A549 (cell line): ENCODE data around the gene MINDY3.

Source experiments
- CEBPB ChIP-seq, 2 experiments: fragments of >200 bp in 1 of 2; sonication (Bioruptor Twin) in 1 of 2; formaldehyde crosslinking in 1 of 2; IDR thresholded peaks; 2 replicates each; pipeline ENCODE4 v1.6.1; 2012 to 2016
- CHD2 ChIP-seq: fragments of 150-350 bp; IDR thresholded peaks from 2 replicates; pipeline ENCODE4 v1.6.1; 2014; ENCODE audit warnings: low read length; ENCODE audit not compliant: partially characterized antibody
- JUNB ChIP-seq: fragments of >200 bp; sonication (Bioruptor Twin); formaldehyde crosslinking; IDR thresholded peaks from 2 replicates; pipeline ENCODE4 v1.6.1; 2016
- POLR2AphosphoS2 ChIP-seq: conservative IDR thresholded peaks from 2 replicates; pipeline ENCODE4 v1.6.1; 2012; ENCODE audit warnings: low read length, improper control_type of control experiment, inconsistent platforms
- RAD21 ChIP-seq, 2 experiments: fragments of >200 bp in 1 of 2; sonication (Bioruptor Twin) in 1 of 2; formaldehyde crosslinking in 1 of 2; IDR thresholded peaks in 1 of 2; conservative IDR thresholded peaks in 1 of 2; 2 replicates in 1 of 2; 3 replicates in 1 of 2; pipeline ENCODE4 v1.6.1; 2012 to 2018; ENCODE audit warnings: inconsistent platforms in 1 of 2
- RCOR1 ChIP-seq: fragments of 150-350 bp; IDR thresholded peaks from 2 replicates; pipeline ENCODE4 v1.6.1; 2014; ENCODE audit warnings: antibody characterized with exemption, low read length, low read depth
- TF ChIP-seq, protein P1 (sequence below): fragments of >200 bp; sonication (Bioruptor Twin); formaldehyde crosslinking; IDR thresholded peaks from 3 replicates; pipeline ENCODE4 v1.5.1; 2016
- TF ChIP-seq, protein P2 (sequence below): fragments of 200-600 bp; sonication (generic); IDR thresholded peaks from 2 replicates; pipeline ENCODE4 v1.6.1; 2016; ENCODE audit warnings: antibody characterized with exemption, mild to moderate bottlenecking, moderate library complexity
- TF ChIP-seq, protein P3 (sequence below): fragments of 150-350 bp; IDR thresholded peaks from 2 replicates; pipeline ENCODE4 v1.6.1; 2014; ENCODE audit warnings: low read depth, mild to moderate bottlenecking, low read length
- TF ChIP-seq, protein P4 (sequence below): IDR thresholded peaks from 2 replicates; pipeline ENCODE4 v1.6.1; 2012

DNA sequence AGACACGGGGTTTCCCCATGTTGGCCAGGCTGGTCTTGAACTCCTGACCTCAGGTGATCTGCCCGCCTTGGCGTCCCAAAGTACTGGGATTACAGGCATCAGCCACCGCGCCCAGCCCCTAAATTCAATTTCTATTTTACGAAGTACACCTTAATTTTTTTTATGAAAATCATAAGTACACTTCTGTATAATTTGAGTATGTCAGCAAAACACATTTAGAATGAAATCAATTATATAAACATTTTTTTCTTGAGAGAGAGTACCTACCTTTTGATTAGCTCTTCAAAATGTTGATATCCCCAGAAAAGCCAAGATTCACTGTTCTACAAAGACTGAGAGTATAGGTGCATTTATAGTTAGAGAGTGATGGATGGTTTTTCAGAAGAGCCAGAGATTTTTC is 120.0 kb downstream of the MINDY3 start:
- TF ChIP-seq, protein P1, sequence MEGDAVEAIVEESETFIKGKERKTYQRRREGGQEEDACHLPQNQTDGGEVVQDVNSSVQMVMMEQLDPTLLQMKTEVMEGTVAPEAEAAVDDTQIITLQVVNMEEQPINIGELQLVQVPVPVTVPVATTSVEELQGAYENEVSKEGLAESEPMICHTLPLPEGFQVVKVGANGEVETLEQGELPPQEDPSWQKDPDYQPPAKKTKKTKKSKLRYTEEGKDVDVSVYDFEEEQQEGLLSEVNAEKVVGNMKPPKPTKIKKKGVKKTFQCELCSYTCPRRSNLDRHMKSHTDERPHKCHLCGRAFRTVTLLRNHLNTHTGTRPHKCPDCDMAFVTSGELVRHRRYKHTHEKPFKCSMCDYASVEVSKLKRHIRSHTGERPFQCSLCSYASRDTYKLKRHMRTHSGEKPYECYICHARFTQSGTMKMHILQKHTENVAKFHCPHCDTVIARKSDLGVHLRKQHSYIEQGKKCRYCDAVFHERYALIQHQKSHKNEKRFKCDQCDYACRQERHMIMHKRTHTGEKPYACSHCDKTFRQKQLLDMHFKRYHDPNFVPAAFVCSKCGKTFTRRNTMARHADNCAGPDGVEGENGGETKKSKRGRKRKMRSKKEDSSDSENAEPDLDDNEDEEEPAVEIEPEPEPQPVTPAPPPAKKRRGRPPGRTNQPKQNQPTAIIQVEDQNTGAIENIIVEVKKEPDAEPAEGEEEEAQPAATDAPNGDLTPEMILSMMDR, result no peak
- TF ChIP-seq JUNB (no peak), CEBPB (IDR thresholded peaks at IDR 0.05) (no peak), POLR2AphosphoS2 (no peak), RAD21 (conservative IDR thresholded peaks at IDR 0.05 in 1 of 2, IDR thresholded peaks at IDR 0.05 in 1 of 2) (no peak), RCOR1 (no peak), CHD2 (no peak)
- TF ChIP-seq, protein P2, sequence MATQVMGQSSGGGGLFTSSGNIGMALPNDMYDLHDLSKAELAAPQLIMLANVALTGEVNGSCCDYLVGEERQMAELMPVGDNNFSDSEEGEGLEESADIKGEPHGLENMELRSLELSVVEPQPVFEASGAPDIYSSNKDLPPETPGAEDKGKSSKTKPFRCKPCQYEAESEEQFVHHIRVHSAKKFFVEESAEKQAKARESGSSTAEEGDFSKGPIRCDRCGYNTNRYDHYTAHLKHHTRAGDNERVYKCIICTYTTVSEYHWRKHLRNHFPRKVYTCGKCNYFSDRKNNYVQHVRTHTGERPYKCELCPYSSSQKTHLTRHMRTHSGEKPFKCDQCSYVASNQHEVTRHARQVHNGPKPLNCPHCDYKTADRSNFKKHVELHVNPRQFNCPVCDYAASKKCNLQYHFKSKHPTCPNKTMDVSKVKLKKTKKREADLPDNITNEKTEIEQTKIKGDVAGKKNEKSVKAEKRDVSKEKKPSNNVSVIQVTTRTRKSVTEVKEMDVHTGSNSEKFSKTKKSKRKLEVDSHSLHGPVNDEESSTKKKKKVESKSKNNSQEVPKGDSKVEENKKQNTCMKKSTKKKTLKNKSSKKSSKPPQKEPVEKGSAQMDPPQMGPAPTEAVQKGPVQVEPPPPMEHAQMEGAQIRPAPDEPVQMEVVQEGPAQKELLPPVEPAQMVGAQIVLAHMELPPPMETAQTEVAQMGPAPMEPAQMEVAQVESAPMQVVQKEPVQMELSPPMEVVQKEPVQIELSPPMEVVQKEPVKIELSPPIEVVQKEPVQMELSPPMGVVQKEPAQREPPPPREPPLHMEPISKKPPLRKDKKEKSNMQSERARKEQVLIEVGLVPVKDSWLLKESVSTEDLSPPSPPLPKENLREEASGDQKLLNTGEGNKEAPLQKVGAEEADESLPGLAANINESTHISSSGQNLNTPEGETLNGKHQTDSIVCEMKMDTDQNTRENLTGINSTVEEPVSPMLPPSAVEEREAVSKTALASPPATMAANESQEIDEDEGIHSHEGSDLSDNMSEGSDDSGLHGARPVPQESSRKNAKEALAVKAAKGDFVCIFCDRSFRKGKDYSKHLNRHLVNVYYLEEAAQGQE, result no peak
- TF ChIP-seq, protein P3, sequence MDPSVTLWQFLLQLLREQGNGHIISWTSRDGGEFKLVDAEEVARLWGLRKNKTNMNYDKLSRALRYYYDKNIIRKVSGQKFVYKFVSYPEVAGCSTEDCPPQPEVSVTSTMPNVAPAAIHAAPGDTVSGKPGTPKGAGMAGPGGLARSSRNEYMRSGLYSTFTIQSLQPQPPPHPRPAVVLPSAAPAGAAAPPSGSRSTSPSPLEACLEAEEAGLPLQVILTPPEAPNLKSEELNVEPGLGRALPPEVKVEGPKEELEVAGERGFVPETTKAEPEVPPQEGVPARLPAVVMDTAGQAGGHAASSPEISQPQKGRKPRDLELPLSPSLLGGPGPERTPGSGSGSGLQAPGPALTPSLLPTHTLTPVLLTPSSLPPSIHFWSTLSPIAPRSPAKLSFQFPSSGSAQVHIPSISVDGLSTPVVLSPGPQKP, result no peak
- TF ChIP-seq, protein P4, sequence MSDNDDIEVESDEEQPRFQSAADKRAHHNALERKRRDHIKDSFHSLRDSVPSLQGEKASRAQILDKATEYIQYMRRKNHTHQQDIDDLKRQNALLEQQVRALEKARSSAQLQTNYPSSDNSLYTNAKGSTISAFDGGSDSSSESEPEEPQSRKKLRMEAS, result no peak
